ENCODE measurements around the gene TTC34.
A peak's percentile ranks its signal among the peaks of the same experiment; 100 is the strongest.
"Not testable (repeated sequence)": the region's sequence is repeated elsewhere in the genome, so short reads cannot be mapped to it uniquely, and the experiment has no call there.

The TTC34 gene

GRCh38 chr1:2657124-2657523 is 144.4 kb downstream of the TTC34 start:
- DNase-seq: not testable (repeated sequence)

DNA sequence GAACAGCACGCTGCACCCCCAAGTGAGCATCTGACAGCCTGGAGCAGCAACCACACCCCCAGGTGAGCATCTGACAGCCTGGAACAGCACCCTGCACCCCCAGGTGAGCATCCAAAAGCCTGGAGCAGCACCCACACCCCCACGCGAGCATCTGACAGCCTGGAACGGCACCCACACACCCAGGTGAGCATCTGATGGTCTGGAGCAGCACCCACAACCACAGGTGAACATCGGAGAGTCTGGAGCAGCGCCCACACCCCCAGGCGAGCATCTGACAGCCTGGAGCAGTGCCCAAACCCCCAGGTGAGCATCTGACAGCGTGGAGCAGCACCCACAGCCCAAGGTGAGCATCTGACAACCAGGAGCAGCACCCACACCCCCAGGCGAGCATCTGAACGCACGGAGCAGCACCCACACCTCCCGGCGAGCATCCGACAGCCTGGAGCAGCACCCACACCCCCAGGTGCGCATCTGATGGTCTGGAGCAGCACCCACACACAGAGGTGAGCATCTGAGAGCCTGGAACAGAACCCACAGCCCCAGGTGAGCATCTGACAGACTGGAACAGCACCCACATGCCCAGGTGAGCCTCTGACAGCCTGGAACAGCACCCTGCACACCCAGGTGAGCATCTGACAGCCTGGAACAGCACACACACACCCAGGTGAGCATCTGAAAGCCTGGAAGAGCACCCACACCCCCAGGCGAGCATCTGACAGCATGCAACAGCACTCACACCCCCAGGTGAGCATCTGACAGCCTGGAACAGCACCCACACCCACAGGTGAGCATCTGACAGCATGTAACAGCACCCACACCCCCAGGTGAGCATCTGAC is 145.7 kb downstream of the TTC34 start:
- DNase-seq: not testable (repeated sequence)

DNA sequence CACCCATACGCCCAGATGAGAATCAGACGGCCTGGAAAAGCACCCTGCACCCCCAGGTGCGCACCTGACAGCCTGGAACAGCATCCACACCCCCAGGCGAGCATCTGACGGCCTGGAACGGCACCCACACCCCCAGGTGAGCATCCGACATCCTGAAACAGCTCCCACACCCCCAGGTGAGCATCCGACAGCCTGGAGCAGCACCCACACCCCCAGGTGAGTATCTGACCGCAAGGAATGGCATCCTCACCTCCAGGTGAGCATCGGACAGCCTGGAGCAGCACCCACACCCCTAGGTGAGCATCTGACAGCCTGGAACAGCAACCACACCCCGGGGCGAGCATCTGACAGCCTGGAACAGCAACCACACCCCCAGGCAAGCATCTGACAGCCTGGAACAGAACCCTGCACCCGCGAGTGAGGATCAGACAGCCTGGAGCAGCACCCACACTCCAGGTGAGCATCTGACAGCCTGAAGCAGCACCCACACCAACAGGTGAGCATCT is 147.0 kb downstream of the TTC34 start:
- DNase-seq: not testable (repeated sequence)

- not testable (repeated sequence) for DNase-seq
Observed at GRCh38 chr1:2653741-2654442, 147.6 kb downstream of the TTC34 start.

GRCh38 chr1:2652926-2653571 is 148.4 kb downstream of the TTC34 start:
- not testable (repeated sequence) for DNase-seq

GRCh38 chr1:2652152-2652925 is 149.2 kb downstream of the TTC34 start:
- not testable (repeated sequence) for DNase-seq

- DNase-seq: no peak
Observed at GRCh38 chr1:2650967-2651645, 150.4 kb downstream of the TTC34 start.

GRCh38 chr1:2646837-2647236 is 154.7 kb downstream of the TTC34 start:
- no peak for DNase-seq

DNA sequence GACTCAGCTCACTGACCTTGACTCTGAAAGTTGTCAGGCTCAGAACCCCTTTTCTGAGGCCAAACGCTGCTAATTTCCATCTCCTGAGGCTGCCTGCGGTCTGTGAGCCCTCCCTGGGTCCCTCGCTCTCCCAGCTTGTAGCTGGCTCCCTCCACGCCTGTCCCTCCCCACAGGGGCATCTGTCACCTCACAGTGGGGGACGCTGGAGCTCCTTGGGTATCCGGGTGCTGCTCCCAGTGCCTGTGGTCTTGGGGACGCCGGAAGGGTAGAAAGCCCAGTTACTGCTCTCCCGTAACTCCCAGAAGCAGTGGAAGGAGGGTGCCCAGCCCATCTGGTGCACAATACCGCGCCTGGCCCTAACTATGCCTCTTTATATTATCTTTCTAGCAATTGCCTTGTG is 155.7 kb downstream of the TTC34 start:
- DNase-seq: no peak

- no peak for DNase-seq
Observed at GRCh38 chr1:2645143-2645542, 156.3 kb downstream of the TTC34 start.

DNA sequence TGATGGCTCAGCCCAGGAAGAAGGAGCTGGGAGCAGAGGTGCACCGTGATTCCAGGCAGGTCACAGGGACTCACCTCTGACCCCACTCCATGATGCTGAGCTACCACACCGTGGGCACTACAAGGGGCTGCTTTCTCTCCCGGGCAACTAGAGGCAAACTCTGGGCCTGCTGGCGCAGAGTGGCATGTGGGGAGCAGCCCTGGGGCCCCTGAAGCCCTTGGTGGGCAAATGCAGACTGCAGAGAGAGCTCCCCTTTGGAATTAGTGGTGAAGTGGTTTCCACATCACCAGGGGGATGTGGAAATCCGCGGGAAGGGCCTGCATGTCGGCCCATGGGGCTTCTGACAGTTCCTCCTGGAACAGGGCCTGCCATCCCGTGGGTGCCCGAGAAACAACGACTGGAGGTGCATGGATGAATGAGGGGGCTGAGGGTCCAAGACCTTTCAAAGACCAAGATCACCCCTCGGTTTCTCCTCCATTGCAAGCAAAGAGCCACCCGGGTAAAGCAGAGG is 156.8 kb downstream of the TTC34 start:
- no peak for DNase-seq

DNA sequence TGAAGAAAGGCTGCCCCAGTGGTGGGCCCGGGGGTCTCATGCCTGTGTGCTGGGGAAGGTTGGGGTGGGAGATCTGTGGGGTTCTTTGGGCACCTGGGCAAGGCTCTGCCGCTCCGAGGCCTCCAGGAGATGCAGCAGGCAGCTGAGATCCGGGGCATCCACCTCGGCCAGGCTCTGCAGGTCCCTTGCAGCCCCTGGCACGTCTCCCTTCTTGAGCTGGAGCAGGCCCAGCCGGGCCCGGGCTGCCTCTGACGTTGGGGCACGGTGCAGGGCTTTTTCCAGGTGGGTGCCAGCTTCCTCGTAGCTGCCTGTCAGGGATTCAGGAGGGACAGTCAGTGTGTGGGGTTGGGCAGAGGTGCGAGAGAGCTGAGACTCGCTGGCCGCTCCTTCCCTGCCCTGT is 157.3 kb downstream of the TTC34 start:
- no peak for DNase-seq

GRCh38 chr1:2643414-2644077 is 157.9 kb downstream of the TTC34 start:
- no peak for DNase-seq

- DNase-seq: peak; percentile 83 to 90
Observed at GRCh38 chr1:2642560-2643413, 158.7 kb downstream of the TTC34 start.

GRCh38 chr1:2642131-2642559 is 159.3 kb downstream of the TTC34 start:
- no peak for DNase-seq

- DNase-seq: no peak
Observed at GRCh38 chr1:2641381-2642130, 159.9 kb downstream of the TTC34 start.

DNA sequence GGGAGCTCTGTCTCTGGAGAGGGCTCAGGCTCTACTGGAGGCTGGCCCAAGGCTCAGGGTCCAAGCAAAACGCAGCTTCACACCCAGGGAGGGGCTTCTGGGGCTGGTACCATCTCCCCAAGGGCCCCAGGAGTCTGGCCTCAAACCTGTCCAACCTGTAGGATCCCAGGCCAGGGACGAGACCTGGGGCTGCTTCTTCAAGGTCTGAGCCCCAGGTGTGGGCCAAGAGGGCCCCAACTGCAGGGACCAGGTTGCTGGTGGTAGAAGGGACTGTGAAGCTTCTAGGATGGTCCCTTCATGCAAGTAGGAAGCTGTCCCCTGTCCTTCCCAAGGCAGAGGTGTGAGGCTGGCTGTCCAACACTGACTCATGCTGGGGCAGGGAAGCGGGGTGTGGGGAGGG is 160.9 kb downstream of the TTC34 start:
- DNase-seq: no peak

DNA sequence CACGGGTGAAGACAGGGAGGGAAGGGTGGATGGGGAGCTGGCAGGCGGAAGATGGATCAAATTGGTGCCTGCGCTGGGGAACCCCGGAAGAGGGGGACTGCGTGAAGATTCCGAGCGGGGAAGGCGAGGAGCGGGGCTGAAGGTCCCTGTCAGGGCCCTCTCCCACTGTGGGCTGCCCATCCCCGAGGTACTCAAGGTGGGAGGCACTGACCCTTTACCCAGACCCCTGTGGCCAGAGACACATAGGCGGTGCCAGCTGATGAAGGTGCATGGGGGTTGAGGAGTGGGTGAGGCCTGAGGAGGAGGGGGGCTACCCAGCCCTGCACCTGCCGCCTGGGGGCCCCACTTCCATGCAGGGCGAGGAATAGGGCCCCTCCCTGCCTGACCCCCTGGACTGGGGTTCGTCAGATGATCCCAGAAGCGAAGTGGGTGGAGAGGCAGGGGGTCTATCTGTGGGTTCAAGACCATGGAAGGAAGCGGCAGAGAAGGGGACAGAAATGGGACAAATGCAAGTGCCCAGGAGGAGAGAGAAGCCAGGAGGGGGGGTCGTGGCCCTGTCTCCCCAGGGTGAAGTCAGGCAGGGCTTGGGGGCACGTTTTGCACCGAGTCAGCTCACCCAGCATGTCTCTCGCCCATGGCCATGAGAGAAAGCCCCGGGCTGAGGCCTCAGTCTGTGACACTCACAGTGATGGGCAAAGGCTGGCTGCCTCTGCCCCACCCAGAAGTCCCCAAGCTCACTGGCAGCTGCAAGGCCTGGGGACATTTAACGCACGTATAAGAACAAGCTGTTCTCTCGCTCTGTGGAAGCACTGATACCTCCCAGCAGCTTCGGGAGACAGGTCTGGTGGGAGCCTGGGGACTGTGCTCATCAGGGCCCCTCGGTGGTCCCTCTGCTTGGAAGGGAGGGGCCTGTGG is 161.6 kb downstream of the TTC34 start:
- no peak for DNase-seq

All from inflammatory macrophage (primary cell).